HS-5 (cell line): ENCODE results near the gene RFTN1.

Experiments
- DNase-seq: peaks from one replicate; pipeline ENCODE4 v3.0.0-alpha.2; 2012; ENCODE audit warnings: low read depth

The RFTN1 gene

DNA sequence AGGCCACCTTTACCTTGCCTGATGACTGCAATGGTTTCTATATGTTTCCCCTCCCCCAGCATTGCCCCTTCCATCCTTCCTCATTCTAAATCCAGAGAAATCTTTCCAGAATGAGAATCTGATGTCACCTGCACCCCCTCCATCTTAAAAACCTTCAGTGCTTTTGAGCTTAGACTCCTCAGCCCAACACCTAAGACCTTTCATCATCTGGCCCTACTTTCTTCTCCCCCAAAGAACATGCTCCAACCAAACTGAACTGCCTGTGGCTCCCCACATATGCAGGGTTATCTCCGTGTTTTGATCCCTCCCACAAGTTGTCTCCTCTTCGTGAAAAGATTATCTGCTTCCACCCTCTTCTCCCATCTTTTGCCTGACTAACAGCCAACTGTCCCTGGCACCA, 27.3 kb downstream of the RFTN1 start:
- DNase-seq, result no peak

DNA sequence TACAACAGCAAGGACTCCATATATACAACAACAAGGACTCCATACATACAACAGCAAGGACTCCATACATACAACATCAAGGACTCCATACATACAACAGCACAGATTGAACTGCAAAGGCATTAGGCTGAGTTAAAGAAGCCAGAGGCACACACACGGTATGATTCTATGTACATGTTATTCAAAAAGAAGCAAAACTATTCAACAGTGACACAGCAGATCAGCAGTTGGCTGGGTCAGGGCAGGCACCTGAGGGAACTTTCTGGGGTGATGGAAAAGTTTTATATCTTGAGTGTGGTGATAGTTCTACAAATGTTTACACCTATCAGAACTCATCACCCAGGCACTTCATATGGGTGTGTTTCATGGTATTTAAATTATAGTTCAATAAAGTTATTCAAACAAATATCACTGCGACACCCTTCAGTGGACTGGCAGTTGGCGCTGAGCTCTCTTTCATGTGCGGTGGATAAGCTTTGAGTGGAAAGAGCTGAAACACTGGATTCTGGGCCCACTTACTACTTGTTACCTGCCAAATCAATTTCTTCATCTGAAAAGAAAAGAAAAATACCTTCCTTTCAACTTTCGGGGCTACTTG, 28.0 kb downstream of the RFTN1 start:
- no peak for DNase-seq

DNA sequence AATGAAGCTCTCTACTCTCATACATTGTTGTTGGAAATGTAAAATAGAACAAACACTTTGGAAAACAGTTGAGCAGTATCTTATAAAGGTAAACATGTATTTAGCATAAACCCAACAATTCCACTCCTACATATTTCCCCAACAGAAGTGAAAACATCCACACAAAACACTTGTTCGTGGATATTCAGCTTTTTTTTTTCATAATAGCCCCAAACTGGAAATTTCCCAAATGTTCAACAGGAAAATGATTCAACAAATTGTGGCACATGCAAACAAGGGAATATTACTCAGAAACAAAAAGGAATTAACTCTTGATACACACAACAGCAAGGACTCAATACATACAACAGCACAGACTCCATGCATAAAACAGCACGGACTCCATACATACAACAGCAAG, 28.5 kb downstream of the RFTN1 start:
- no peak for DNase-seq

DNA sequence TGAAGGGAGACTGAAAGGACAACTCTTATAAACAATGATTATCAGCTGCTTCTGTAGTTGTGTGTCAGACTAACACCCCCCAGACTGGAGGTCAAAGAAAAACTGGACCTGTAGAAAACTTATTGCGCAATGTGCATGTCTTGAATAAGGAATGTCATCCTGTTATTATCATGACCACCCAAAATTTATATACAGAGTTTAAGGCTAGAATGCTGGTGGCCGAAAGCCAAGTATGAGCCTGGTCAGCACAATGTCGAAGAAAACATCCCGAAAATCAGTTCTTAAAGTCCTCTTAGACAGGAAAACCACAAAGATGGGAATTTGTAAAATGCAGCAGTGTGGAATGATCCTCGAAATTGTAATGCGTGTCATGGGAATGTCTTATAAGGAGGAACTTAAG, 29.3 kb downstream of the RFTN1 start:
- DNase-seq, result peak; percentile 82

DNA sequence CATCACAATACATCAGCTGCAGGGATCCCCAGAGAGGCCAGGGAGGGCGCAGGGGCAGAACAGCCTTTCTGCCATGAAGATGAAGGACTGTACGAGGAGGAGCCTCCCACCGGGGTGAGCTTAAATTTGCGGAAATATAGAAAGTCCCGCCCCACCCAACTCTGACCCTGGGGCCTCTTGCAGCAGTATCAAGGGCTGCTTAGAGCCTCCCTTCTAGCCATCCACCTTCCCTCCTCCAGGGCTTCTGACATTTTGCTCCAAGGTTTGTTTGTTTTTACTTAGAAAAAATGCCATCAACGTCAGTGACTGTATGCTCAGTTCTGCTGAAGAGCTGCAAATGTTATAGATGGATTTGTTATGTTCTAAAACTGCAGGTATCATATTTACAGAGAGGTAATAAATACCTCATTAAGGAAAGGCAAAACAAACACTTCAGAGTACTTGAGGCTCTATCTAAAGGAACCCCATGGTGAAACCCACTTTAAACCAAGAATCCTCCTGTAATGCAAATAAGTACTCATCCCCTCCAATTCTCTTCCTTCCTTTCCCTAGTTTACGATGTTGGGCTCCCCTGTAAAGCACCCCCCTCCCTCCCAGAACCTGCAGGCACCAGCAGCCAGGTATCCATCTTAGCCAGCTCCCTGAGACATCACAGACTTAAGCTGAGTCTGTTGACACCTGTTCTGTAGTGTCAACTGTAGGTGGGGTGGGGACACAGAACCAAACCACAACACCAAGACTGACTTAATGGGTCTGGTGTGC, 30.5 kb downstream of the RFTN1 start:
- no peak for DNase-seq

DNA sequence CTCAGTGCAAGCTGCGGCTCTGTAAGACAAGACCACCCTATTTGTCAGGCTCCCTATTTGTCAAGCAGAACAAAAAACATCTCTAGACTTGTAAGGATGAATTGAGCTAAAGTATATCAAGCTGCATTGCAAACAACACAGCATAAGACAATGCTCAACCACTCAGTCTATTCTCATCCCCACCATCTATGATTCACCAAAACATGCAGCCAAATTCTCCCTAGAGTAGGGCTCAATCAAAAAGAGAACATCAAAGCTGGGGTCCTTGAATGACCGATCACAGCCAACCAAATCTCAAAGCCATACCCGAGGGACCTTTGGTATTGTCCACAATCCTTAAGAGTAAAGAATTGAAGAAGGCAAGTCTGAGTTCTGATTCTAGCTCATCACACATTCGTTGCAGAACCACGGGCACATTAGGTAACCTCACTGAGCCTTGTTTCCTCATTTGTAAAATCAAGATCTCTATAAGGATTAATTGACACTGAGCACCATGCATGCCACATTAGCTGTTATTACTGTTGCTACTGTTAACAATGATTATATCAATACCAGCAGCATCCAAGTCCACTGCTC, 31.2 kb downstream of the RFTN1 start:
- no peak for DNase-seq

DNA sequence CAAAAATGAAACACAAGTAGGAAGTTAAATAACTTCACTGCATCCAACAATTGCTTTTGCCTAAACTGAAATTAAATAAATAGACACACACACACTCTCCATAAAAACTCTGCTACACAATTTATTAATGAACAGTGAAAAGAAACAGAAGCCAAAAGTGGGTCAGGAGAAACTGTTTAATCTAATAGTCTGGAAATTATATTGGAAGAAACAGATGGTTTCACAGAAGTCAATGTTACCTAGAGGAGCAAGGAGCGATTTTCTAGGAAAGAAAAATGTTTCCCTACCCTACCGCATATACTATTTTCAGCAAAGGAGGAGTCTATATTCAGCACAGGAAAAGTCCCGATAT, 32.0 kb downstream of the RFTN1 start:
- no peak for DNase-seq

DNA sequence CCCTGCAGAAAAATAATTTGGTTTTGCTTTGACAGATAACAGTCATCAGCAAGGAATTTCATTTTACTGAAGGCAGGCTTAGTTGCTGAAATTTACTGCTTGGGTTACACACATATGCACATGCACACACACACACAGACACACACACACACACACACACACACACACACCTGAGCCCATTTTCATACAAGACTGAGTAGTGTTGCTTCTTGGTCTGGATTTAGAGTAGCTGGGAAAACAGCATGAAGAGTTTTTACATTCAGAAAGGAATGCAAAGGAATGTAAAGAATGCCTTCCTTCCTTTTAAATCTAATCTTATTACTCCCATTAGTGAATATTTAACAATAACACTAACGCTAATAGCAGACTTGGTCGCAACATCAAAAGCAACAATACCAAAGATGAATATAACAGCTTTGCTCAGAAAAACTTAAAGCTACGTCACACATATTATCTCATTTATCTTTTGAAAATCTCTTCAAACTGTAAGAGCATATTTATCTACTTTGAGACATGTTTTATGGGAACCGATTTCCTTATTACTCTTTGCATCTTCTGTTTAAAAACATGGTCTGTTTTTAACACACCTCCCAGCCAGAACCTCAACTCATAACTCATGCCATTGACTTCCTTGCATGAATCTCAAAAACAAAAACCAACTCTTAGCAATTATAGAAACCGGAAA, 32.5 kb downstream of the RFTN1 start:
- no peak for DNase-seq

DNA sequence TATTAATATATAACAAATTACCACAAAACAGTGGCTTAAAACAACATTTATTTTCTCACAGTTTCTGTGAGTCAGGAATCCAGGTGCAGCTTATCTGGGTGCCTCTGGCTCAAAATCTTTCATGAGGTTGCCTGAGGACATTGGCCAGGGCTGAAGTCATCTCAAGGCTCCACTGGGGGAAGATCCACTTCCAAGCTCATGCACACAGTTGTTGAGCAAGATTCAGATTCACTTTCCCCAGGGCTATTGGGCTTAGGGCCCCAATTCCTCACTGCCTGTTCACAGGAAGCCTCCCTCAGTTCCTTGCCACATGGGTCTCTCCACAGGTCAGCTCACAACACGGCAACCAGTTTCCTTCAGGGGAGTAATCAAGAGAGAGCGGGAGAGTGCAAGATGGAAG, 35.0 kb downstream of the RFTN1 start:
- DNase-seq, result no peak

DNA sequence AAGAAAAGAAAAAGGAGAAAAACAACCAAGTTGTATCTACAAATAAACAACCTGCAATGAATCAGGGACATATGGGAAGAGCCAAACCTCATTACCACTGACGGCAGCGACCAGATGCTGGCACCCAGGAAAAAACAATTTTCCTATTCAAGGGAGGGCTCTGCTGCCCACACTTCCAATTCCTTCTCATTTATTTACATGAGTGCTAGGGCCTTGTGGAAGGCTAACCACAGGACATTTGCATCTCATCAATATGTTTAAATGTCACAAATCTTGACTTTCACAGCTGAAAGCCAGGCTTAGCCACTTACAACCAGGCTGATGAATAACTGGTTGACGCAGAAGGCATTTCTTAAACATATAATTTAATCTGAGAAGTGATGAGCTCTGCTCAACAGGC, 36.0 kb downstream of the RFTN1 start:
- no peak for DNase-seq

DNA sequence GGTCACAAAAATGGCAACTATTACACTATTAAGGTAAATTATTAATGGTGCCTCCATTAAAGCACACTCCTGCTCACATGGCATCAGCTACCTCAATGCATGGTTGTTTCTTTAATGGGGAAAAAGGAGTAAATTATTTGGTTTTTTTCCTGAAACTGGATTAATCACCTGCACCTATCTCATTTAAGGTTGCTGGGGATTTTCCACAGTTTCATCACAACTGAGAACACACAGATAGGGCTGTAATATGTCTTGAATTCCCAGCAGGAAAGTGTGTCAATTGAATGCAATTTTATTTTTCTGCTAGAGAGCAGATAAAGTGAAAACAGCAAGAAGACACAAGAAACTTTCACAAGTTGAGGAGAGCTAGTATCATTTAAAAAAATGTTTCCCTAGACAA, 36.4 kb downstream of the RFTN1 start:
- no peak for DNase-seq

DNA sequence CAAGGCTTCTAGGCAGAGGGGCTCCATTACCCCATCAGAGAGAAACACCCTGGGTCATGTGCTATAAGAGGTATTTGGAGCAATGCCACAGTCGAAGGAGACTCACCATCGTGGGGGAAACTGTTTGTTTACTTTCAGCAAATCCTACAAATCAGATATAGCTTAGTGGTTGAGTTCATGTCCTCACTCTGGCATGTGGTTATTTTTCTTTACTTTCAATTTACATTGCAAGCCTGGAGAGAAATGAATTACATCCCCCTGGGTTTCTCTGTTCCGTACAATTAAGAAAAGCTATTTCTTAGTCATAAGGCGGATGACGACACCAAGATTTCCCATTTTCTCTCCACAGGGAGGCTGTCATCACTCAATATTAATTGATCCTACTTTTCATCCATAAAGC, 36.9 kb downstream of the RFTN1 start:
- peak; percentile 33 for DNase-seq

DNA sequence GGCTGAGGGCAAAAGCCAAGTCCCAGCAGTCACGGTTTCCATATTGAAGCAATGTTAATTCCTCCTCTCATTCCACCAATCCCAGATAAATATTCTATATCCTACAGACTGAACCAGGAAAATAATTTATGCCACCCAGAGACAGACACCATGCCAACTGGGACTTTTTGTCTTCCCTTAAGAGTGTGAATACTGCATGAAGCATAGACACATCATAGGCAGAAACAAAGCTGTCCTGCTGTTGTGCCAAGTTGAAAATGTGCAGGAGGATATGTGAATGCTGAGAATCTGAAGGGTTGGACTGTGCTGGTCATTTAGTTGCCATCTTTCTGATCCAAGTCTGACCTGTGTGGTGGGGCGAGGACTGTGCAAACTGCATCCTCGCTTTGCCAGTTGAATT, 37.7 kb downstream of the RFTN1 start:
- no peak for DNase-seq

DNA sequence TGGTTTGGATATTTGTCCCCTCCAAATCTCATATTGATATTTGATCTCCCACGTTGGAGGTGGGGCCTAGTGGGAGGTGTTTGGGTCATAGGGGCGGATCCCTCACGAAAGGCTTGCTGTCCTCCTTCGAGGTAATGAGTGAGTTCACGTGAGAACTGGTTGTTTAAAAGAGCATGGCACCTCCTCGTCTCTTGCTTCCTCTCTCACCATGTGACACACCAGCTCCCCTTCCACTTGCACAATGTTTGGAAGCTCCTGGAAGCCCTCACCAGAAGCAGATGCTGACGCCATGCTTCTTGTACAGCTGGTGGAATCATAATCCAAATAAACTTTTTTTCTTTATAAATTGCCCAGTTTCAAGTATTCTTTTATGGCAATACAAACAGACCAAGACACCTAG, 38.6 kb downstream of the RFTN1 start:
- DNase-seq, result no peak

DNA sequence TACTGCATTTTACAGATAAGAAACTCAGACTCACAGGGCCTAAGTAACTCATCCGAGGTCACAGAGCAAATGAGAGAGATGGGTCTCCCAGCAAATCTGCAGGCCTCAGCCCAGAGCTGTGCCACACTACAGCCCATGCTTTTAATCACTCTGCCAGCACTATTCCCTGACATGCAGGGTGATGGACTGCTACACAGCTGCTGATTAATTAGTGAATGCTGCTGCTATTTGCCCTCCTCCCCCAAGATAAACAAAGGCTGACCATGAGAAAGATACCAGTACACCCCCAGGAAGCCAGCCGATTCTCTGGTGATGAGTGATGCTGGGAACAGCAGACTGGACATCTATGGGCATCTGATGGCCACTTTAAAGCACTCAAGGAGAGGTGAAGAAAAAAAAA, 39.3 kb downstream of the RFTN1 start:
- no peak for DNase-seq

DNA sequence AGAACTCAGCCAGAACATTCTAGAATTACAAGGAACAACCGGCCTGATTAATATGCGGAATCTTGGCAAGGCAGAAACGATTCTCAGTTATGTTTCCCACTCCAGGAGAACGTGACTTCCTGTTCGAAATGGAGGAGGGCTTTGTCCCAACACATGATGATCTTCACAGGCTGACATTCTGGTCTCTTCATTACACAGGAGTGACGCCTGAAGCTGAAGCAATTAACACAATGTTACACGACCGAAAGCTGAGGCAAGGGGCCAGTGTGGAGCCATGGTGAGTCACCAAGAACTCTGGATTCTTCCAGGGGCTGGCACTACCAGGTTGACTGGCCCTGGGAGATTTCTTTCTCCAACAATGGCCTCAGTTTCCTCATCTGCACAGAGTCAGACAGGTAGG, 40.9 kb downstream of the RFTN1 start:
- DNase-seq, result no peak

DNA sequence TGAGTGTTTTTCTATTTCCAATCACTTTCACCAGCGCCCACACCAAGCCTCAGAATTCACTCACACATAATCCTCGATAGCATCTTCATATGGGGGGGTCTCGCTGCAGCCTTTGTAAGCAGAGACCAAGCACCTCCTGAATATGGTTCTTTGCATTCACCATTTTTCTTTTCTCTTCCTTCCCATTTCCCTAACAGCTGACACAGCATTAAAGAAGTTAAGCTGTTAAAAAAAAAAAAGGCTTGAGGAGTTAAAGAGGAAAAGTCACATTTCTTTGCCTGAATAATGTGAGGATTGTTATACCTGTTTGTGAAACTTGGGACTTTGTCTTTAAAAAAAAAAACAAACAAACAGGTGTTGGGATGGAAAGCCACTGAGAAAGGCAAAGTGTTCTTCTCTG, 41.6 kb downstream of the RFTN1 start:
- no peak for DNase-seq

DNA sequence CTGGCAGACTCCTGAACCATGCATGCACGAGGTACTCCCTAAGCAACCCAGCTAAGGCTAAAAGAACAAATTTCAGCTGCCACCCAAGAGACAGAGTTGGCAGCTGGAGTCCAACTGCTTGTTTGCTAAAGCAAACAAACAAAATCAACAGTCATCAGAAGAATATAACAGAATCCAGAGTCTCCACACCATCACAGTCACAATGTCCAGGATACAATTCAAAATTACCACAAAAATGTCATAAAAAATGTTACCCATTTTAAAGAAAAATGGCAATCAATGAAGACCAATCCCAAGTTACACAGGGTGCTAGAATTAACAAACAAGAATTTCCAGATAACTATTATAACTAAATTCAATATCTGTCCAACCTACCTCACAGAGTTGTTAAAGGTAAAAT, 42.9 kb downstream of the RFTN1 start:
- DNase-seq, result no peak

DNA sequence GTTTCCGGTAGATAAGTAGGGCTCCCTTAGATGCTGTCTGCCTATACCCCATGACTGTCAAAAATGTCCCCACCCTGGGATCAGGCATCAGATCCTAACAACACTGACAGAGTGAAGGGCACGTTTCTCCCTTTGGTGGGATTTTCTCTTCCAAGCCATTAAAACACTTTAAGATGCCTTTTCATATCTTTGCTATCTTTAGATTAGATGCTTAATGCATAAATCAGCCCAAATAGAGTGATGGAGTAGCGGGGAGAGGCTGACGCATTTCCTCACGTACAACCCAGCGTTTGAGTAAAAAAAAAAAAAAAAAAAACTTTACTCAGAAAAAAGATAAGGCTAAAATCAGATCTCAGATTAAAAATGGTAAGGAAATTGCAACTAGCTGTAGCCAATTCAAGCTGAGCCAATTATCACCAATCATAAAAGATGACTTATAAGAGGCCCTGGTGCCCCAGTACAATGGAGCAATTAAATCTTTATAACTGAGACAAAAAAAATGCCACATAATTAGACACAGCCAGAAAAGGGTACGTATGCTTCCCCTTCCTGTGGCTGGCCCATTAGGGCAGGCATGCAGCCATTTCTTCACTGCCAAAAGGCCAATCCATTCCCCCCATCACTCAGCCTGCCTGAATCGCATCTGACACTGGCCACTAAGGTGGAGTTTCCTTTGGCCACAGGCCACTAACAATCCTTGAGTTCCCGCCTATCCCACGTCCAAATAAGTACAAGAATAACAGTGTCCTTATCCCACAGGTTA, 45.0 kb downstream of the RFTN1 start:
- DNase-seq, result no peak

DNA sequence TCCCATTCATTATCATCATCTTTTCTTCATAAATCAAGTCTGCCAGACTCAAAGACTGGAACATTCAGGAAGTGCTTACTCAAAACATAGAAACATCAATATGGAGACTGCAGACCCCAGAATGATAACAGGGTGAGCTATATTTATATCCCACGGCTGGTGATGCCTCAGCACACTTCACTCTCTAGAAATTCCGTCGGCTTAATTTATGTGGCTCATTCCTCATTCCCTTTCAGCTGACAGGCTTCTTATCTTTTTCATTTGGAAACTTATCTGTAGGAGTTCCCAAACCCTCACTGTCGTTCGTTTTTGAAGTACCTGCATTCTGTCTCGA, 45.5 kb downstream of the RFTN1 start:
- no peak for DNase-seq

DNA sequence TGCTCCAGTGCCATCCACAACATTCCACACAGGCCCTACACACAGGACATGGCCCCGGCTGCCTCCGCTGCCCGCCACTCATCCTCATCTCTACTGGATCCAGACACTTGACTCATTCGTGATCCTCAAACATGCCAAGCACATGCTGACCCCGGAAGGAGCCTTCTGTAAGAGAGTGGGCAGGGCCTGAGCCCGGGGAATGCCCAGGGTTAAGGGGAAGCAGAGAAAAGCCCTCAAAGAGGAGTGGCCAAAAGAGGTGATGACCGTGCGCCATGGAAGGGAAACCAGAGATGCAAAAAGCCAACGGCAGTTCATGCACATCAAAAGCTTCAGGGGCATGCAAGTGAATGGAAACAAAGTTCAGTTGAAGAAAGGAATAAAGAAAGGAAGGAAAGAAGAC, 46.1 kb downstream of the RFTN1 start:
- DNase-seq, result no peak

DNA sequence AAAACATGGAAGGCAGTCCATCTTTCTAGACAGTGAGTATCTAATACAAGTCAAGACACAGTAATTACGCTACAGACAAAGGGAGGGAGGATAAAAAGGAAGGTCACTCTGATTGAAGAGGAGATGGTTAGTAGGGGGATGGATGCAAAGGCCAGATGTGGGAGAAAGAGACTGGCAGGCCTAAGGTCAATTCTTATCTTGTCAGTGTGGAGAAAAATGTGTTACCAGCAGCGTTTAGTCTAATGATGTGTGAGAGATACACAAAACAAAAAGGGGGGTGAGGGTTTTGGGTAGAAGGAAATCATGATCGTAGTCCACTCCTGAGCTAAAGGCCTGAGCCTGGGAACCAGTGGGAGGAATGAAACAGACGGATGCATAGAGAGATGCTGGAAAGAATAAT, 46.7 kb downstream of the RFTN1 start:
- no peak for DNase-seq
